ENCODE measurements around the gene HCRT. TPM values are rescaled to one million over a fixed set of nuclear protein-coding genes. Genes with fewer than 3 reads are reported as not detected.

The HCRT gene
- total RNA-seq, 3 donors from 2014 or later (not counting 1 experiment from before 2014, with no cell fraction given): not detected

DNA sequence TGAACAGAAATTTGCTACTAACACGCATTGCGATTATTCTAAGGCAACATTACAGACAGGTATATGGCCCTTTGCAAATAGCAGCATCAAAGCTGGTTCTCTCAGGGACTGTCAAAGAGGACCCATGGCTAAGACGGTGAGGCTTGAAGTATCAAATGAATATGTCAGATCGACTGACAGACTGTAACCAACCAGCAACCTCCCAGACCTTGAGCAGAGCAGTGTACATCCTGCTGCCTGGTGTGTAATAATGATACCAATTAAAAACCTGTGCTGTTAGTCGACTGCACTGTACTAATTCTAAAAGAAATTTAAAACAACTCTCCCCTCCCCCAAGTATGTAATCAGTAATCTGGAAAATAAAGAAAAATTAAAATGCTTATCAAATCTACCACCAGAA, 45.0 kb upstream of the HCRT start:
- 80% methylated on average over 4 of the region's 5 CpGs for WGBS (ENCODE audit: insufficient coverage)
- Mint-ChIP-seq H3K9me3 (no peaks in the 10 kb centered on the region), H3K27ac (no peak overlapping the region), H3K27me3 (ENCODE audit: low read depth in 2 of 2) (no peaks in the 10 kb centered on the region), H3K4me3 (no peak overlapping the region), H3K36me3 (no peaks in the 10 kb centered on the region), H3K4me1 (peaks cover 3 to 5% of the 10 kb centered on the region in 2 donors)
- no peaks in the 10 kb centered on the region for H3K9me3 ChIP-seq (ENCODE audit: control insufficient read depth, insufficient read depth, low read length)
- no peak overlapping the region for H3K4me3 ChIP-seq (ENCODE audit: low read length)
- H3K4me1 ChIP-seq (ENCODE audit: control insufficient read depth, insufficient read depth, low read length): no peaks in the 10 kb centered on the region
- intact Hi-C loops (cut with micrococcal nuclease): no loop called here
- DNase-seq (no peak), ATAC-seq (no peak)
- H3K27ac ChIP-seq (ENCODE audit: low read length): no peak overlapping the region
- TF ChIP-seq, protein P1, sequence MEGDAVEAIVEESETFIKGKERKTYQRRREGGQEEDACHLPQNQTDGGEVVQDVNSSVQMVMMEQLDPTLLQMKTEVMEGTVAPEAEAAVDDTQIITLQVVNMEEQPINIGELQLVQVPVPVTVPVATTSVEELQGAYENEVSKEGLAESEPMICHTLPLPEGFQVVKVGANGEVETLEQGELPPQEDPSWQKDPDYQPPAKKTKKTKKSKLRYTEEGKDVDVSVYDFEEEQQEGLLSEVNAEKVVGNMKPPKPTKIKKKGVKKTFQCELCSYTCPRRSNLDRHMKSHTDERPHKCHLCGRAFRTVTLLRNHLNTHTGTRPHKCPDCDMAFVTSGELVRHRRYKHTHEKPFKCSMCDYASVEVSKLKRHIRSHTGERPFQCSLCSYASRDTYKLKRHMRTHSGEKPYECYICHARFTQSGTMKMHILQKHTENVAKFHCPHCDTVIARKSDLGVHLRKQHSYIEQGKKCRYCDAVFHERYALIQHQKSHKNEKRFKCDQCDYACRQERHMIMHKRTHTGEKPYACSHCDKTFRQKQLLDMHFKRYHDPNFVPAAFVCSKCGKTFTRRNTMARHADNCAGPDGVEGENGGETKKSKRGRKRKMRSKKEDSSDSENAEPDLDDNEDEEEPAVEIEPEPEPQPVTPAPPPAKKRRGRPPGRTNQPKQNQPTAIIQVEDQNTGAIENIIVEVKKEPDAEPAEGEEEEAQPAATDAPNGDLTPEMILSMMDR (IDR thresholded peaks at IDR 0.05): no peak
- peaks cover 3% of the 10 kb centered on the region for H3K36me3 ChIP-seq (ENCODE audit: control insufficient read depth, insufficient read depth, low read length)
- no peaks in the 10 kb centered on the region for H3K27me3 ChIP-seq (ENCODE audit: control insufficient read depth, insufficient read depth, low read length)

DNA sequence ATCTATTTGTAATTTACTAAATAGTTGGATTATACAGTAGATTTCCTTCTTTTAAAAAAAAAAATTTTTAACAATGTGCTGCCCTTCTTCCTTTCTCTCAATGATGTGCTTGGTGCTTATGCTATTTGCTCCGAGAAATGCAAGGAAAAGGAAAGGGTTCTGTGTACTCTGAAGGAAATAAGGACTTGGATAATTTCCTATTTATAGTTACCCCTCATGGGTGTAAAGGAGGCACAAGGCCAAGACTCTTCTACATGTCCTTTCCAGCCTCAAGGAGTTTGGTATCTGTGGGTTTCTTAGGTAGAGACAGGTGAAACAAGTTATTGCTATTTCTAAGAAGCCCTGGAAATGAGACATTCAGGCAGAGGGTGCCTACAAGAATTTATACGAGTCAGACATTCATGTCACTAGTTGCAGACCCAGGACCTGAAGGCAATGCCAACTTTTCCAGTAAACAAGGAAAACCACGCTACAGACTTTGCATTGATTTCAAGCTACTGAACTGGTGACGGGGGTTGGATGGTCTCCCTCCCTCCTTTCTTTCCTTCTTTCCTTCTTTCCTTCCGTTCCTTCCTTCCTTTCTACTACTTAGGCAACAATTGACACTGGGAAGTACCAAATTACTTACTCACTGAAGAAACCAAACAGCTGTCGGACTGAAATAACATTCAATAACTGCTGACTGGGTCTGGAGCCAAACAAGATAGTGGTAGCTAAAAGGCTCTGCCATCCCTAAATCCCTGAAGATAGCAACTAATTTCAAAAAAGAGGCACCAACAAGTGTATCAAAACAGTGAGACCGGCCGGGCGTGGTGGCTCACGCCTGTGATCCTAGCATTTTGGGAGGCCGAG, 42.8 kb upstream of the HCRT start:
- Histone ChIP-seq H3K4me1 (ENCODE audit: control insufficient read depth, insufficient read depth, low read length) (no peaks in the 10 kb centered on the region), H3K27ac (ENCODE audit: low read length) (no peak overlapping the region), H3K9me3 (ENCODE audit: control insufficient read depth, insufficient read depth, low read length) (no peaks in the 10 kb centered on the region), H3K36me3 (ENCODE audit: control insufficient read depth, insufficient read depth, low read length) (peaks cover 11% of the 10 kb centered on the region), H3K4me3 (ENCODE audit: low read length) (no peak overlapping the region), H3K27me3 (ENCODE audit: control insufficient read depth, insufficient read depth, low read length) (no peaks in the 10 kb centered on the region)
- intact Hi-C loops (cut with micrococcal nuclease): loop anchor here (10.0 kb wide), 1 partner anchor 47 kb away; the partner anchor contains the start of gene STAT5B
- Mint-ChIP-seq H3K27ac (peak overlapping the region in 1 of 2 donors; percentile 60), H3K36me3 (no peaks in the 10 kb centered on the region), H3K4me3 (no peak overlapping the region), H3K9me3 (no peaks in the 10 kb centered on the region), H3K27me3 (ENCODE audit: low read depth in 2 of 2) (no peaks in the 10 kb centered on the region), H3K4me1 (peaks cover 0 to 5% of the 10 kb centered on the region in 2 donors)
- DNase-seq (no peak), ATAC-seq (no peak)
- WGBS (ENCODE audit: insufficient coverage): 93% methylated on average over 10 of the region's 11 CpGs
- TF ChIP-seq, protein P1 (IDR thresholded peaks at IDR 0.05): no peak

DNA sequence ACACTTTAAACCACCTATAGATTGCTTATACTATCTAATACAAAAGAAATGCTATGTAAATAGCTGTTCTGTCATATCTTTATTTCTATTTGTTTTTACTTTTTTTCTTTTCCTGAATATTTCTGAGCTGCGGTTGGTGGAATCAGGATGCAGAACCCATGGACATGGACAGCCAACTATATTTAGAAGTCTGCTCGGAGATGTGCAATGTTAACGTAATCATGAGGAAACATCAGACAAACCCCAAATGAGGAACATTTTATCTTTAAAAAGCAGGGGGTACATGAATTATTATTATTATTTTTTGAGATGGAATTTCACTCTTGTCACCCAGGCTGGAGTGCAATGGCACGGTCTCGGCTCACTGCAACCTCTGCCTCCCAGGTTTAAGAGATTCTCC, 40.4 kb upstream of the HCRT start:
- 92% methylated on average over 4 of the region's 5 CpGs for WGBS (ENCODE audit: insufficient coverage)
- no peaks in the 10 kb centered on the region for H3K9me3 Mint-ChIP-seq
- DNase-seq: no peak
- Histone ChIP-seq H3K27ac (ENCODE audit: low read length) (no peak overlapping the region), H3K36me3 (ENCODE audit: control insufficient read depth, insufficient read depth, low read length) (peaks cover 26% of the 10 kb centered on the region), H3K4me1 (ENCODE audit: control insufficient read depth, insufficient read depth, low read length) (no peaks in the 10 kb centered on the region), H3K27me3 (ENCODE audit: control insufficient read depth, insufficient read depth, low read length) (no peaks in the 10 kb centered on the region), H3K9me3 (ENCODE audit: control insufficient read depth, insufficient read depth, low read length) (no peaks in the 10 kb centered on the region), H3K4me3 (ENCODE audit: low read length) (no peak overlapping the region)
- ATAC-seq: no peak
- TF ChIP-seq, protein P1 (IDR thresholded peaks at IDR 0.05): no peak
- intact Hi-C loops (cut with micrococcal nuclease): loop anchor here (10.0 kb wide), 1 partner anchor 49 kb away; the partner anchor contains the start of gene STAT5B
- no peaks in the 10 kb centered on the region for H3K27me3 Mint-ChIP-seq (ENCODE audit: low read depth in 2 of 2)
- peaks cover 0 to 13% of the 10 kb centered on the region in 2 donors for H3K4me1 Mint-ChIP-seq
- H3K36me3 Mint-ChIP-seq: no peaks in the 10 kb centered on the region
- H3K27ac Mint-ChIP-seq: no peak overlapping the region
- no peak overlapping the region for H3K4me3 Mint-ChIP-seq
